HG02943 (cell line): ENCODE data around the gene NR3C2.

Source experiments
- ATAC-seq: cut with Tn5 transposase; IDR thresholded peaks from one replicate; pipeline ENCODE4 v1.9.1; 2021; ENCODE audit warnings: mild to moderate bottlenecking, low read depth, moderate library complexity; ENCODE audit not compliant: unreplicated experiment

NR3C2 gene

DNA sequence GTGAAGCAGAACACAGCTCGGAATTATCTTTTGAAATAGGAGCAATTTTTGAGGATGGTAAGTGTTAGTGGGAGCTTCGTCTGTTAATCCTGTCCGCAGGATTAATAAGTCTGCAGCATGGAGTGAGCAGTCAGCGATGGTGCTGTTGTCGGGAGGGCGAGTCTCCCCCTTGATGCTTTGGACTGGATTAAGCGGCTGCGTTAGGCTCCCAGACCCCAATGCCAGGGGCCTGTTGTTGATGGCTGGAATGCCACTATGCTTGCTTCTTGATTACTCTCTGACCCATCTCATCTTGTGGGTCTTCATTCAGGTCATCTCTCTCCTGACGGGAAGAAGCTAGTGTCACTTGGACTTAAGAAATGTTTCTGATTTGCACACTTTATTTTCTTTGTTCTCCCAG lies 377.8 kb downstream of the NR3C2 start:
- ATAC-seq, result no peak

DNA sequence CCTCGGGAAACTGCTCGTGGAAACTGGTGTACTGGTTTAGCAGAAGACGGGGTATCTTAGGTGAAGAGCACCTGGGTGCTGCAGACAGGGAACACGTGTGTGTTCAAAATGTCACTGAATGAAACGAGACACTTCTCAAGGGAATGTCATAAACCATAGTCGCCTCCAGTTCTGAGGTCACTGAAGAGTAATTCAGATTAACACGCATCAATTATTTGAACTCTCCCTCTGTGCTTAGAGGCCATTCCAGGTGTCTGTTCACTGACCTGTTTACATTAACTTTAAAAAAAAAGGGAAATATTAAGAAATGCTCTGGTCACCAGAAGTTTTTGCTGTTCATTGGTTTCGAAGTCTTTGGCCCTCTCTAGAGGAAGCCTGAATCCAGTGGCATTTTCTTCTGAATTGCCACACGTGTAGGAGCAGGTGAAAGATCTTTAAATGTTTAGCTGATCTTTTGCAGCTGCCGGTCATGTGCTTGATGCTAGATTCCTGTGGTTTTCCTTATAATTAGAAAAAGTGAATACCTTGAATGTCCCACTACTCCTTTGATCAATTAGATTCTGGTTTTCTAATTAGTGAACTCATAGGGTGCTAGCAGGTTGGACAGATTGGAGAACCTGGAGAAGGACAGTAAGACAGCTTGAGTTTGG lies 379.8 kb downstream of the NR3C2 start:
- ATAC-seq, result no peak

DNA sequence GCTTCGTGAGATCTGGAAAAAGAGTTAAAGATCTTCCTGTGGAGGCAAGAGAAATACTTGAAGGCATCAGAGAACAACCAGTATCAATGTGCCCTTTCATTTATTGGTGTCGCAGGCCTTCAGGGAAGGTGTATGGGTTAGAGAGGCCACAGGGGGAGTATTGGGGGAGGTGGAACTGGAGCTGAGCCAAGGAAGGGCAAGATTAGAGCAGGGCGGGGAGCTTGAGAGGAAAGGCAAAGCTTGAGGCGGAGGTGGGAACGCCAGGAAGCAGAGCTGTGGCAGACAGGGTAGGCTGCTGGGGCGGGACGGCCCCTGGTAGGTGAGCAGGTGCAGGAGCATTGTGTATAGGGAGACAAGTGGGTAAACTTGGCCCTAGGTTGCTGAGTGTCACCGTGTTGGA lies 380.4 kb downstream of the NR3C2 start:
- ATAC-seq, result no peak

DNA sequence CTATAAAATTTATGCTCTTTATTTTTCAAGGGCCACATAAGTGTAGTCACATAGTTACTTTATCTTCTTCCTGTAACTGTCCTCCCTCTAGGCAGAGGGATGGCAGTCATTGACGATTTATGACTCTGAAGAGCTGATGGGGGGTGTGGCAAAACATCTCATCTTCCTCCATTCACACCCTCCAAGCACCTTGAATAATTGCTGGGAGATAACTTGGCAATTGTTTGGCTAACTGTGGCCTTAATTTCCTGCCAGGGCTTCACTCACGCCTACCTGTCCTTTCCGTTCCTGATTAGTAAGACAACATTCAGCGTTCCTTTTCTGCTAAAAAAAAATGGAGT lies 381.1 kb downstream of the NR3C2 start:
- ATAC-seq, result no peak

DNA sequence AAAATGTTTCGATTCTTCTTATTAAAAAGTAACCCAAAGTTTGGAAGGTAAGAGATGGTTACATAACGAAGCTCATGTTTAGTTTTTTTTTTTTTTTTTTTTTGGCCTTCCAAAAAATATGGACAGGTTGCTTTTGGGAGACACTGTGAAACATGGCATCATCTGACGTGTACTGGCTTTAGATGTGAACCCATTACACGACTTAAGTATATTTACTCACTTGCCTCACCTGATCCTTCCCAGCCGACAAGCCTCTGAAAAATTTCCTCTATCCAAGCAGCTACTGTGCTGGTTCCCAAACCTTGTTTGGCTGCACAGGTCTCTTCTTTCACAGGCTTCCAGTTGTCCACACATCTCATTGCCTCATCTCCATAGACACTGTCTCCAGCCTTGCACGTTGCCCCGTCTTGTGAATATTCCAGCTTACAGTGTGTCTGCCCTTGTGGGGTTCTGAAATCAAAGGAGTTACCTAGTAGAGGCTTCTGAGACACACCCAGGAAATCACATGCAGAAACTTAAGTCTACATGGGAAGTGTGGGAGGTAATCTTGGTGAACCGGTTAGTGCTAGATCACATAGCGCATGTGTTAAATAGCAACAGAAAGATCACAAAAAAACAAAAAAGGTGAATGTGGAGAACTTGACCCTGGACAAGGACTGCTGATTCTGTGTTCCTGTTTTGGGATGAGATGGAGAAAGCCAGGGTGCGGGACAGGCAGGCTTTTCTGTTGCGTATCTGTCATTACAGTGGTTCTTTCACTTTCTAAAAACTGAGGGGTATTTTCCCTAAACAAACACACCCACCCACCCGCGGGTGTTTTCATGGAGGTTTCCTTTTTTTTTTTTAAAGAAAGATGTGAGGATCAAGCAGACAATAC lies 381.7 kb downstream of the NR3C2 start:
- no peak for ATAC-seq

DNA sequence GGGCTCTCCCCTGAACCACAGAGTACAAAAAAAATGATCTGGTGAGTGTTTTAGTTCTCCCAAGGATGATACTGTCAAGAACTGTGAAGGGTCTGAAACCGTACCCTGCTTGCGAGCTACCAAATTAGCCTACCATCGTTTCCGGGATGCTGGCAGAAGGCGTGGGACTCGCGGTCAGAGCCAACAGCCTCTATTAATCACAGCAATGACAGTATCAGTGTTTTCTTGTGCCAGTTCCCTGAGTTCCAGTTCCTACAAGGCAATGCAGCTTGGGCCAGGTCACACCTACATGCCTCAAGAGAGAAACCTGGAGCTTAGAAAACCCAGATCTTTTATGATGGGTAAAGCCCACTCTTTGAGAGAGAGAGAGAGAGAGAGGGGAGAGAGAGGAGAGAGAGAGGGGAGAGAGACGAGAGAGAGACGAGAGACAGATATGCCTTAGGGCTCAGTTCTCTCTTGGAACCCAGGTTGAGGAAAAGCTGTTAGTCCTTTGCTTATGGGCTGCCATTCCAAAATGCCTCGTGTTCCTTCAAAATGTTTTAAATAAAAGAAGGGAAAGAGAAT lies 382.5 kb downstream of the NR3C2 start:
- ATAC-seq, result no peak

DNA sequence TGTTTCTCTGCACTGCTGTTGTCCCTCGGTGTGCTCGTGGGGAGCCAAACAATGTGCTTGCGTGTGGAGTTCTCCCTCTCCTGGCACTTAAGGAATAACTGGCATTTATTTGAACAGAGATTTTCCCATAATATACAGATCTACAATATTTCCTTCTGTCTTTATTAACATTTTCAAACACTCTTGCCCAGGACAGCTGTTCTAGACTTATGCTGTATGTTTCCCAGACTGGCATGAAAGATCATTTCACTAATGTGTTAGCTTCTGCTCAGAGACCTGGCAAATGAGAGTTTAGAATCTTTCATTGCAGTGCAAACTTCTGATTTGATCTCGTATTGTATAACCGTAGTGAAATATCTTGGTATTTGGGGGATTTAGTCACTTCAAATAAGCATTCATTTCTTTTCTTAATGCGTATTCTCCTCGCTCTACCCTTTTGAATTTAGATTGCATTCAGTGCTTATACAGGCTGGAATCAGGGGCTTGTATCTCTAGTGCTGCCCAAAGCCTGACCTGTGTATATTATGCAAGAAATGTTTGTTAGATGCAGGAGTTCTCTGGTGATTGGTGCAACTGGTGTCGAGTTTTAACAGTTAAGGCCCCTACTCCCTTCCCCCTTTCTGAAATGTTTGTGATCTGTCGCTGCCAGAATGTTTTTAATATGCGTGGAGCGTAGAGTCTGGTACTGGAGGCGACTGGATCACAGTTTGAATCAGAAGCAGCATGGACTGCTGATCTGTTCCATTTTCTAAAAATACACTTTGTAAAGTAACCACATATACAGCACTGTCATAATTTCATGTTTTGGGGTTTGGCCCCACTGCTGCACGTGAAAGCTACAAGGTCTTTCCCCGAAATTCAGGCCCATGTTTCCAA lies 384.0 kb downstream of the NR3C2 start:
- ATAC-seq, result no peak

DNA sequence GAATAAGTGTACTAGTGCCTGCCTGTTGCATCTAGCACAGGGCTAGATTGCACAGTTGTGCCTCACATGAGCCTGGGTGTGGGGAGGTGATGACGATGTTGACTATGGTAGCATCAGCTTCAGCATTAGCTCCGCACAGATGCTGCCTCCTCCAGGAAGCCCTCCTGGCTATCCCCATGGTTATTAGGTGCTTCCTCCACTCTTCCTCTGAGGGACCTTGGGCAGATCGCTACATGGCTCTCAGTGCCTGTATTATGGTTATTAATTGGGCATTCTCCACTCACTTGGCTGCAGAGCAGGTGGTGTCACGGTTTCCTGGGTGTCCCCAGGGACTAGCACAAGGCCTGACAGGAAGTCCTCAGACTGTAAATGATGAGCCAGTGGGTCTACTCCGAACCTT lies 384.7 kb downstream of the NR3C2 start:
- ATAC-seq, result peak; percentile 47

DNA sequence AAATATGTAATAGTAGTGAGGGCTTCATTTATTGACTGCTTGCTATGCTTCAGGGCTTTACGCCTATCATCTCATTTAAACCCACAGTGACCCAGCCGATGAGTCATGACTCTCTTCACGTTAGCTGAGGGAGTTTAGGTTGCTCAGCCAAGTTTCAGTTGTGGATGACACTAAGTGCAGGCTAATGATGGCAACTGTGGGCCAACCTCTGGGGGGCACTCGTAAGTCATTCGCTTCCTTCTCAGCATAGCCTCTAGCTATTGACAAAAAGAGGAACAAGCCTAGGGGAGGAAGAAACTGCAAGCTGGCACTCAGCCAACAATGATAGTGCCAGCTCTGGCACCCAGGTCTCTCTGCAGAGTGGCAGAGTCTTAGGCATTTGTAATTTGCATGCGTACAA lies 385.3 kb downstream of the NR3C2 start:
- peak; percentile 78 for ATAC-seq

DNA sequence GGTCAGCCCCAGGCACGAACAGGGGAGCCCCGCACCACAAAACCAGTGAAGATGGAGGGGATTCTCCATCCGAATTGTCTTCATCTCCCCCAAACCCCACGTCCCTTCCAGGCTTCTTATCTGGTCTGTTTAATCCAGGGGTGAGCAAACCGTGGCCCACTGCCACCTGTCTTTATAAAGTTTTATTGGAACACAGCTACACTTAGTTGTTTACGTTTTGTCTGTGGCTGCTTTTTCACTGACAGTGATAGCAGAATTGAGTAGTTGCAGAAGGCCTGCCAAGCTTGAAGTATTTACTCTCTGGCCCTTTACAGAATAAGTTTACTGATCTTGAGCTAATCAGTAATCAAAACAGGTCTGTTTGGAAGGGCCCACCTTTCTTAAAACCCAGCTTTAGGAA lies 386.4 kb downstream of the NR3C2 start:
- no peak for ATAC-seq

DNA sequence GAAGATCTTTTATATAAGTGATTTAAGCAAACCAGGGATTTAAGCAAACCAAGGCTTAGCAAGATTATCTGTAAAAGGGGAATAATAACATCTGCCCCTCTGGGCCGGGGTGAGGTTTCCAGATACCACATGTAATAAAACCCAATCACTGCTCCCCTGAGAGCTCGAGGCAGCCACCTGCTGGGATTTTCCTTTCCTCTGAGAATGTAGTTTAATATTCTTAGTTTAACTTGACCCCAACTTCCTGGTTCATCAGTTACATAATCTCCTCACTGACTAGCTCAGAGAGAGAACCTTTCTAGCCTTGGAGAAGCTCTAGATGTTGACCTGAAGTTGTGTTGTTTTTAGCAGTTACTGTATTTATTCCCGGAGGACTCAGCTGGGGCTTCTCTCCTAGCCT lies 387.9 kb downstream of the NR3C2 start:
- no peak for ATAC-seq

DNA sequence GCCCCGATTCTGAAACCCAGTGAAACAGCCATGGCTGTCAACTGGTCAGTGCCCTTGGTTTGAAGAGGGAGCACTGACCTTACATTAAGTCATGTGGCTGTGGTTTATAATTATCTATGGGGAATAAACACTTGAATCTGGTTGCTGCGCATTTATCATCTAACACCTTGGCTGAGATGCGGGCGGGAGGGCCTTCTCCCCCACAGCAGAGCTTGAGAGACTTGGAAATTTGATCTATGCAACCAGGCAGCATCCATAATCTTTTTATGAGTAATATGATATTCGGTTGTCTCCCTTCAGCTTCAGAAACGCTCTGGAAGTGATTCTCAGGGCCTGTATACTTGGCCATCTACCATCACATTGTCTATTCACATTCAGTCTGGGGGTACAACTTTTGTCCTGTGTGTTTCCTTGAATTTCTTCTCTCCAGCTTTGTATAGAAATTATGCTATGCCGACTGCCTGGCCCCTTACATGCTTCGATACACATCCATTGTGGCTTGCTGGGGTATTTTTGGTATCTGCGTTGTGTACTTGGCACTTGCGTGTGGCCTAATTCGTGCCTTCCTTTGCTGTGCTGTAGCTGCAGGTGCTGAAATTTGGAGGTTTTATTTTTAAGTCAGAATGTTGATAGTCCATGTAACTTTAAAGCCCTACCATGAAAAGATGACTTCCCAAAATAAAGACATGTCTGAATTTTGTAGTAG lies 388.8 kb downstream of the NR3C2 start:
- ATAC-seq, result no peak

DNA sequence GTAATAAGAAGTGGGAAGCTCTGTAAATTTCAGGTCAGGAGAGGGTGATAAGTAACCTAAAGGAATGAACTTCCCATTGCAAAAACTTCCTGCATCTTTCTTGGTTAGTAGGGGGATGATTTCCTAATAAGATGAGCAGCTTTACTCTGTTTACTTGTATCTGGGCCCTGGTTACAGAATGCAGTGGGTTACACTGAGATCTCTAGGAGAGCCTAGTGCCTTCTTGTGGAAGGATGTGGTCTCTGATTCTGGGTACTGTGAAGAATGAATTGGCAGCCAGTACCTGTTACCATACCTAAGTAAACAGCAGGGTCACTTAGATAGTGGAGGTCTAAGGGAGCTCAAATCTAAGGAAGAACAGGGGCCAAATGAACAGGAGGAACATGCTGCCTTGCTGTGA lies 389.8 kb downstream of the NR3C2 start:
- no peak for ATAC-seq

DNA sequence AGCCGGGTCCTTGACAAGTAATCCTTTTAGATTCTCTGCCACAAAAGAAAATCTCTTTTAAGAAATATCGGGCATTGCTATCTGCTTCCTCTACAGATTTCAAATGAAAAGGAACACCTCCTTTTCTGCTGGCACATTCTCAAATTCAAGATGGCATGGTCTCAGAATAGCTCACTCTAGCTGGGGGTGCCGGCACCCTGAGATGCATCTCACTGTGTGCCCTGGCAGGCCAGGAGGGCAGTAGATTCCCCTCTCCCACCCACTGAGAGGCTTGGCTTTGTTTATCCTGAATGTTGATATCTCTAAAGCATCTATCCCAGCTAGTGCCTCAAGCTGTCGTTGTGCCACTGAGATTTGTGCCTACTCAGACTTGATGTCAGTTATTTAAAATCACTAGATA lies 390.8 kb downstream of the NR3C2 start:
- no peak for ATAC-seq

DNA sequence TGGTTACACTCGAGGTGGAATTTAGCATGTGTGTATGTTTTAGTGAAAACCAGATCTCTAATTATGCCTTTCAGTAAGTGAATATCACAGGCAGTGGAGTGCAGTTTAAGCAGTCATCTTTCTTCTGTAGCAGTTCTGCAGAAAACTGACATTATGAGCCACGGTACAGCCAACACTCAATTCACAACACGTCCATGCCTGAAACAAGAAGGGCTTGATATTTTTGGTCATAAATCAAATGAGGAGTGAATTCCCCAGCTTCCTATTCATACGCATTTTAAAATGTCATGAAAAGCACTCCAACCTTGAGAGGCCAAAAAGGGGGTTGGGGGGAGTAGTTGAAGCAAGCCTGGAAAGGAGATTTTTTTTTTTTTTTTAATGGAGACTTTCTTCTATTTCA lies 393.6 kb downstream of the NR3C2 start:
- no peak for ATAC-seq

DNA sequence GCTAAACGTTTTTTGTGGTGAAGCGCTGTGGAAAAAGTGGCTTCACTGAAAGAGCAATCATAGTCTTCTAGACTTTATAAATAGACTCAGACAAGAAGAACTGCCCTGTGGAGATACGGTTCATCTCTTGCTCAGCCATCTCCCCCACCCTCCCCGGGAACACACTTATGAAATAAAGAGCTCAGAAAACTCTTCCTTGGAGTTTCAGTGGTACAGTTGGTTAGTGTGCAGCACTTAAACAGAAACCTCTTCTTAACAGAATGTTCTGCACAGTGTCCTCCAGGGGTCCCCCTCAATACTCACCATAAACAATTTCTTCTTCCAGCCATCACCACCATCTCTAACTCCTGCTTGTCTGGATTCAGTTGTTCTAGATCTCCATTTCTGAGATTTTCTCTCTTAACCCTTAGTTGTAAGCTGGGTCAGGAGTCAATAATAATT lies 397.3 kb downstream of the NR3C2 start:
- ATAC-seq, result peak; percentile 95

DNA sequence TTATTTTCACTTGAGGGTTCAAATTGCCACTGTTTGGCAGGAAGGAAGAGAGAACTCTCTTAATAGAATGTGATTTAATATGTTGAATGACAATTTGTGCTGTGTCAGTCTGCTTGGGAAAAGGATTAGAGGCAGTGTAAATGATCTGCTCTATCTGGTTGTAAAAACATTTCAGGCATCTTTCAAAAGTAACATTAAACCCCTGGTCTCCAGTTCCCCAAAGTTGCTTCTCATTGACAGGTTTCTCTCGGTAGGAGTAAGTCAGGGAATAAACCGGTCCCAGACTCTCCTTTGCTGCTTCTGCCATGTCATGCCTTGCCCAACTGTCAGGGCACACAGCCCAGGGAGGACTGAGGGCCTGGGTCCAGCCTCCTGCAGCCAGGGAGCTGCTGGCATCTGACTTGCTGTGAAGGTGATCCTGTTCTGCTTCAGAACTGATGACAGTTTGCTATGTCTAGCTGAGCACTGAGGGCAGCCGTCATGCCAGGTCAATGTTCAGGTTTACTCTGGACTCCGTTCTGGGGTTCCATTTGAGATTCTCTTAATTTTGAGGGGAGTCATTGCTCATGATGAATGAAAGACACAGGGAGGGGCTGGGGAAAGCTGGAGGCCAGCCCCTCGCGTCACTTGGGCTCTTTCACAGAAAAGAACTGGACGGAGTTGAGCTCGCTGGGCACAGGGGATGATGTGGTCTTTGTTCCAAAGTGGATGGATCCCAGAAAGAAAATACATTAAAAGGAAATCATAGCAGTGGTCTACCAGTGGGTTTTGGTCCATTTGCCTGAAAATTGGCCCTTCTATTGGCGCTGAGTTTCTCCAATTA lies 397.9 kb downstream of the NR3C2 start:
- ATAC-seq, result peak; percentile 3

DNA sequence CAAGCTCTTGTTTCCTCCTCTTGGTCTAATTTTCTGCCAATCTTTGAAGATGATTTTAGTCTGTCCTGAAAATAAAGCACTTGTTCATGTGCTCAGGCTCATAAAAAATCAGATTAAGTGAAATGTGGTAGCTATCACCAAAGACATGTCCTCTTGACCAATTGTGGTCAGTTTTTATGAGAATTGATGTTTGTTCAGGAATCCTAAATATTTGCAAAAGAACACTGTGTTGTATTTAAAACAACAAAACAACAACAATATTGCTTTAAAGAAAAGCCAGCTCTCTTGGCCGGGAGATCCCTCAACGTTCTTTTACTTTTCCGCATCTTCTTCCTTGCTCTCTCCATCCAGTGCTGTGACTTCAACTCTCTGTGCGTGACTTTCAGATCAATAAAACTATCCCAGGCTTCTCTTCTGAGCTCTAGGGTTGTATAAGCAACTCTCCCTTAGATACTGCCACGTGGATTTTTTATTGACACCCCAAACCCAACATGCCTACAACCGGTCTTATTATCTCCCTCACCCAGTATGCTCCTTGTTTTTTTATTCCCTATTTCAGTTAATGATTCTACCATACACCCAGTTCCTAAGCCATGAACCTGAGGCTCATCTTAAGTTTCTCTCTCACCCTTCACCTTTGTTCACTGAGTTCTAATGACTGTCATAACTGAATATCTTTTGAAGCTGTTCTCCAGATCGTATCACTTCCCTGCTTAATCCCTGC lies 400.4 kb downstream of the NR3C2 start:
- no peak for ATAC-seq

DNA sequence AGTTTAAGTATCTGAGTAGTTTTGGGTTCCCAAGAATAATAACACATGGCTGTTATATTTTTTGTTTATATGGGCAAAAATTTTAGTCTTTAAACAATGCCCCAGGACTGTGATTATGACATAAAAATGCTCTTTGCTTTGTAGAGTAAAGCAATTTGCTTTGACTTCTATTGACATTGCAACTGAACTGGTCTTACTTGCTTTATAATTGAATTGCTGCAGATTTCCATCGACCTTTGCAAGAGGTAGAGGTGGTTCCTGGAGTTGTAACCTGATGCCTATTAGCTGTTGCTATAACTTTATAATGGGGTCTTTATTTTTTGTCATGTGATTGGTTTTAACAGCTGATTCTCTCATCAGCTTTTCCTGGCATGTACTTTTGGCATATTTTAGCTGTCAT lies 407.4 kb downstream of the NR3C2 start:
- no peak for ATAC-seq
